ENCODE data around the gene GPX3.

DNA sequence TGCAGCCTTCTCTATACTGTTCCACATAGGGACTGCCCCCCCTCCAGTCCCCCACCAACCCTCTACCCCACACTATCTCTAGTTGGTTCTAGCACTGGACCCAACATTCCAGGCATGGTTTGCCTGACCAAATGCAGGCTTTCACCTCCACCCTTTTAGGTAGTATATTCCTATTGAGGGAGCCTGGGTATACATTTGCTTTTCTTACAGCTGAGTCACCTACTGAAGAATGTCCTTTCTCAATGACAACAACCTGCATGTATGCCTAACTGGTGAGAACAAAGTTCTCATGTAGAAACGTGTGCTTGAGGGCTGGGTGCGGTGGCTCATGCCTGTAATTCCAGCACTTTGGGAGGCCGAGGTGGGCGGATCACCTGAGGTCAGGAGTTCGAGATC lies 52.2 kb downstream of the GPX3 start:
- TF ChIP-seq YY1 (IDR thresholded peaks at IDR 0.05; ENCODE audit: insufficient read depth, insufficient read length) (no peak), SUZ12 (IDR thresholded peaks at IDR 0.05; ENCODE audit: extremely low read depth, insufficient read depth, insufficient read length) (no peak), ZNF274 (IDR thresholded peaks at IDR 0.05; ENCODE audit: low read depth, low read length) (no peak)
